ENCODE results near the gene TMEM18. TPM values are rescaled to one million over a fixed set of nuclear protein-coding genes. Genes with fewer than 3 reads are reported as not detected.

Gene TMEM18
- total RNA-seq, 1 experiment from 2014 or later, result 30.7 TPM

GRCh38 chr2:627926-628560 lies 49.2 kb downstream of the TMEM18 start:
- H2BK15ac ChIP-seq (ENCODE audit: low read depth, low read length), result no peak overlapping the region; the same call in 1 of the 2 replicates
- H3K79me2 ChIP-seq (ENCODE audit: insufficient read depth, low read length), result no peaks in the 10 kb centered on the region
- no peak overlapping the region for H3K23ac ChIP-seq (ENCODE audit: insufficient read length, low read depth, low read length)
- H3K56ac ChIP-seq (ENCODE audit: insufficient read length, low read depth, low read length), result no peak overlapping the region
- no peak overlapping the region for H2BK12ac ChIP-seq (ENCODE audit: insufficient read length, low read depth, low read length)
- peaks cover 9 to 18% of the 10 kb centered on the region in 2 experiments for H3K4me1 Mint-ChIP-seq
- no peaks in the 10 kb centered on the region for H3K79me1 ChIP-seq (ENCODE audit: insufficient read depth, low read depth, low read length, poor library complexity, severe bottlenecking)
- H3K9me3 ChIP-seq (ENCODE audit: control insufficient read depth, low read depth, low read length), result no peaks in the 10 kb centered on the region
- no peak overlapping the region for H4K5ac ChIP-seq (ENCODE audit: insufficient read length, low read depth, low read length)
- H3K27me3 ChIP-seq (ENCODE audit: insufficient read depth, low read length), result no peaks in the 10 kb centered on the region
- H3K27me3 Mint-ChIP-seq (ENCODE audit: low read depth), result no peaks in the 10 kb centered on the region; the same call in 1 of the 2 replicates
- H3K27ac ChIP-seq (ENCODE audit: insufficient read length, low read depth, low read length), result no peak overlapping the region
- no peak overlapping the region for H4K91ac ChIP-seq (ENCODE audit: insufficient read length, low read depth, low read length)
- H3K9me3 Mint-ChIP-seq, result peaks cover 0 to 4% of the 10 kb centered on the region in 2 experiments; a peak in 2 of 5 replicates
- H2BK5ac ChIP-seq (ENCODE audit: insufficient read length, low read length), result no peak overlapping the region
- H3K4me1 ChIP-seq (ENCODE audit: insufficient read depth, low read length), result no peaks in the 10 kb centered on the region
- H2AFZ ChIP-seq (ENCODE audit: low read length), result no peak overlapping the region
- no peak overlapping the region for H2BK120ac ChIP-seq (ENCODE audit: low read depth, low read length, poor library complexity, severe bottlenecking)
- no peak overlapping the region for H4K8ac ChIP-seq (replicated peaks; ENCODE audit: insufficient read length, low read depth, low read length)
- no peaks in the 10 kb centered on the region for H4K20me1 ChIP-seq (ENCODE audit: control insufficient read depth, insufficient read depth, insufficient read length)
- no peaks in the 10 kb centered on the region for H3K23me2 ChIP-seq (ENCODE audit: insufficient read length, low read depth, low read length, poor library complexity, severe bottlenecking)
- no peak for TF ChIP-seq CTCF (conservative IDR thresholded peaks at IDR 0.05)
- H2BK20ac ChIP-seq (ENCODE audit: low read depth, low read length, poor library complexity, severe bottlenecking), result no peak overlapping the region
- H3K4me3 Mint-ChIP-seq, result no peak overlapping the region
- WGBS (ENCODE audit: extremely low coverage, insufficient read length, low lambda C conversion rate), result no CpG with 5 or more reads among the region's 13 CpGs
- no peak overlapping the region for H3K4ac ChIP-seq (ENCODE audit: low read depth, low read length)
- no peak overlapping the region for H3T11ph ChIP-seq (ENCODE audit: low read length)
- no peak overlapping the region for H3K14ac ChIP-seq (ENCODE audit: insufficient read depth, low read length)
- no peak overlapping the region for H3K18ac ChIP-seq (ENCODE audit: insufficient read length, low read depth, low read length)
- H2AK5ac ChIP-seq (ENCODE audit: insufficient read length, low read length), result no peak overlapping the region
- DNase-seq, result no peak
- H3K36me3 Mint-ChIP-seq (ENCODE audit: insufficient read depth in 1 of 3, low read depth in 3 of 3), result no peaks in the 10 kb centered on the region
- H3K4me2 ChIP-seq (ENCODE audit: insufficient read depth, insufficient read length, low read length), result no peak overlapping the region
- no peak overlapping the region for H3K9ac ChIP-seq (ENCODE audit: extremely low read depth, insufficient read length, low read length)
- H3K27ac Mint-ChIP-seq, result no peak overlapping the region
